ENCODE data around the gene MPRIP. TPM values are rescaled to one million over a fixed set of nuclear protein-coding genes. Genes with fewer than 3 reads are reported as not detected.

The MPRIP gene
- total RNA-seq, 1 experiment from 2014 or later, result 338 TPM

DNA sequence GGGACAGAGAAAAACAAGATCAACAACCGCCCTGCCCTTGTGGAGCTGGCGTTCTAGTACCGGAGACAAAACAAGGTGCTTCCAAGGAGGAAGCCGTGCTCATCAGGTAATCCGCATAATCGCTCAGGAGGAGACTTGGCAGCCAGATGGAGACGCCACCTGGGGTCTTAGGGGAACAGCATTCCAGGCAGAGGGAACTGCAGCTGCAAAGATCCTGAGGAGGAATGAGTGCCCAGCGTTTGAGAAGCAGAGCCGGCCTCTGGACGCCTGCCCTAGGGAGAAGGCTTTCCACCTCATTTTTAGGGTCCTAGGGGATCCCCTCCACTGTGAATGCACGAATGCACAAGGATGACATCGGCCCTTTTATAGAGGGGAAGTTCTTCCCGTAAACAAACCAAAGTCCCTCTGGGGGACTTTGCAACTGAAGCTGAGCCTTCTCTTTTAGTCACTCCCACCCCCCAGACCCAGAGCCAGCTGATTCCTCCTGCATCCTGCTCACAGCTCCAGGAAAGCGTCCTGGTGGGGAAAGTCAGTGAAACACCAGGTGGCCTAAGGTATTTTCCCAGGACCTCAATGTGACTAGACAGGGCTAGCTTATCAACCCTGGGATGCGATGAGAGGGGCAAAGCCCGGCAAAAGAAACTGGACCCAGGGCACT, 13.2 kb upstream of the MPRIP start:
- TSS peak; percentile 68 for BruUV-seq (replicated peaks)
- Mint-ChIP-seq H3K4me3 (ENCODE audit: low read depth, unreplicated experiment) (peak overlapping the region; percentile 32), H3K36me3 (ENCODE audit: insufficient read depth, unreplicated experiment) (peaks cover 32% of the 10 kb centered on the region), H3K9me3 (ENCODE audit: low read depth, unreplicated experiment) (no peaks in the 10 kb centered on the region), H3K27ac (ENCODE audit: unreplicated experiment) (peak overlapping the region; percentile 87), H3K27me3 (ENCODE audit: unreplicated experiment) (no peaks in the 10 kb centered on the region), H3K4me1 (ENCODE audit: low read depth, unreplicated experiment) (peaks cover 58% of the 10 kb centered on the region)
- TF ChIP-seq, protein P1, sequence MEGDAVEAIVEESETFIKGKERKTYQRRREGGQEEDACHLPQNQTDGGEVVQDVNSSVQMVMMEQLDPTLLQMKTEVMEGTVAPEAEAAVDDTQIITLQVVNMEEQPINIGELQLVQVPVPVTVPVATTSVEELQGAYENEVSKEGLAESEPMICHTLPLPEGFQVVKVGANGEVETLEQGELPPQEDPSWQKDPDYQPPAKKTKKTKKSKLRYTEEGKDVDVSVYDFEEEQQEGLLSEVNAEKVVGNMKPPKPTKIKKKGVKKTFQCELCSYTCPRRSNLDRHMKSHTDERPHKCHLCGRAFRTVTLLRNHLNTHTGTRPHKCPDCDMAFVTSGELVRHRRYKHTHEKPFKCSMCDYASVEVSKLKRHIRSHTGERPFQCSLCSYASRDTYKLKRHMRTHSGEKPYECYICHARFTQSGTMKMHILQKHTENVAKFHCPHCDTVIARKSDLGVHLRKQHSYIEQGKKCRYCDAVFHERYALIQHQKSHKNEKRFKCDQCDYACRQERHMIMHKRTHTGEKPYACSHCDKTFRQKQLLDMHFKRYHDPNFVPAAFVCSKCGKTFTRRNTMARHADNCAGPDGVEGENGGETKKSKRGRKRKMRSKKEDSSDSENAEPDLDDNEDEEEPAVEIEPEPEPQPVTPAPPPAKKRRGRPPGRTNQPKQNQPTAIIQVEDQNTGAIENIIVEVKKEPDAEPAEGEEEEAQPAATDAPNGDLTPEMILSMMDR (IDR thresholded peaks at IDR 0.05; ENCODE audit: unreplicated experiment), result no peak
- DNase-seq, result no peak
- intact Hi-C loops (cut with micrococcal nuclease; ENCODE audit: unreplicated experiment), result no loop called here
- CTCF ChIA-PET, result interaction anchor here (0.9 to 1.8 kb wide), 6 partner anchors 11 to 37 kb away, joined by 3 to 8 read pairs (median 4); no protein-coding TSS in a partner anchor

DNA sequence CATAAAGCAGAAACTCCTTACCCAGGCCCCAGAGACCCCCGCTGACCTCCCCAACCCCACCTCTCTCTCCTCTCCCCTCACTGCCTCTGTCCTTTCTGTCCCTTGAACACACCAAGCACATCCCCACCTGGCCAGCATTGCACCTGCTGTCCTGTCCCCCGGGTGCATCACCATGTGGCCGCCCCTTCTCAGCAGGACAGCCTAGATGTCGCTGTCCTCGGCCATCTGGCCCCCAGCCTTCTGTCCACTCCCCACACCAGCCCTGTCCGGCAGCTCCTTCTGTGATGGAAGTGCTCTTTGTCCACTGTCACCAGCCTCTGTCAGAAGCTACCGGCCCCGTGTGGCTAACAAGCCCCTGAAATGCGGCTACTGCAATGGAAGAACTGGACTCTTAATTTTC, 12.3 kb upstream of the MPRIP start:
- CTCF ChIA-PET, result interaction anchor here (0.8 to 1.6 kb wide), 2 partner anchors 11 to 91 kb away, joined by 3 to 4 read pairs; no protein-coding TSS in a partner anchor
- Mint-ChIP-seq H3K36me3 (ENCODE audit: insufficient read depth, unreplicated experiment) (peaks cover 26% of the 10 kb centered on the region), H3K4me3 (ENCODE audit: low read depth, unreplicated experiment) (peak overlapping the region; percentile 32), H3K27ac (ENCODE audit: unreplicated experiment) (peak overlapping the region; percentile 87), H3K4me1 (ENCODE audit: low read depth, unreplicated experiment) (peaks cover 58% of the 10 kb centered on the region), H3K9me3 (ENCODE audit: low read depth, unreplicated experiment) (no peaks in the 10 kb centered on the region), H3K27me3 (ENCODE audit: unreplicated experiment) (no peaks in the 10 kb centered on the region)
- BruUV-seq (replicated peaks), result no TSS peak
- no peak for DNase-seq
- TF ChIP-seq, protein P1 (IDR thresholded peaks at IDR 0.05; ENCODE audit: unreplicated experiment), result no peak
- intact Hi-C loops (cut with micrococcal nuclease; ENCODE audit: unreplicated experiment), result no loop called here

DNA sequence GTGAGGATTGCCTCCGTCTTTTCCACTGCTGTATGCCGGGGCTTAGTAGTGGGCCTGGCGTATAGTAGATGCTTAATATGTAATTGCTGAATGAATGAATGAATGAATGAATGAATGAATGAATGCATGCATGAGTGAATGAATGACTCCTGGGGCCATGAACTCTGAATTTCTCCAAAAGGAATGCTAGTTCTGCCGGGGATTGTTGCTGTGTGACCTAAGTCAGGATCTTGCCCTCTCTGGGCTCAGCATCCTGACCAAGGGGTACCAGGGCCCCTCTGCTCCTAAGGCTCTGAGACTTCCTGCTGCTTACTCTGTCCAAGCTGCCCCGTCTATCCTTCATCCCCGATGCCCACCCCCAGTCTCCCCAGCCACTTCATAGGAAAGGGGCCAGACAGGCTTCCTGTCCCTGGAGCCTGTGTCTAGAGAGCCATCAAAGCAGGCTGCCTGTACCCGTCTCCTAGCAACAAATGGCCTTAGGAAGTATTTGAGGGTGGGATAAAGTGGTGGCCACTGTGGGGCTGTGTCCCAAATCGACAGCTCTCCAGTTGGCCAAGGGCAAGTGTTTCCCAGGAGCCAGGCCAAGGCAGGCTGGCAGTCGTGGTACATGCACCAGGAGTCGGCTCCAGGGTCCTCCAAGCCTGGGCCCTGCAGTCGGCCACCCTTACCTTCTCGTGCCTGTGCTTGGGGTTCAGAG, 11.6 kb upstream of the MPRIP start:
- Mint-ChIP-seq H3K4me1 (ENCODE audit: low read depth, unreplicated experiment) (peaks cover 58% of the 10 kb centered on the region), H3K4me3 (ENCODE audit: low read depth, unreplicated experiment) (no peak overlapping the region), H3K27me3 (ENCODE audit: unreplicated experiment) (no peaks in the 10 kb centered on the region), H3K9me3 (ENCODE audit: low read depth, unreplicated experiment) (no peaks in the 10 kb centered on the region), H3K36me3 (ENCODE audit: insufficient read depth, unreplicated experiment) (peaks cover 26% of the 10 kb centered on the region), H3K27ac (ENCODE audit: unreplicated experiment) (peak overlapping the region; percentile 87)
- CTCF ChIA-PET, result interaction anchor here (0.8 to 1.6 kb wide), 2 partner anchors 10 to 90 kb away, joined by 3 to 4 read pairs; no protein-coding TSS in a partner anchor
- no TSS peak for BruUV-seq (replicated peaks)
- DNase-seq, result no peak
- intact Hi-C loops (cut with micrococcal nuclease; ENCODE audit: unreplicated experiment), result no loop called here
- TF ChIP-seq, protein P1 (IDR thresholded peaks at IDR 0.05; ENCODE audit: unreplicated experiment), result no peak

DNA sequence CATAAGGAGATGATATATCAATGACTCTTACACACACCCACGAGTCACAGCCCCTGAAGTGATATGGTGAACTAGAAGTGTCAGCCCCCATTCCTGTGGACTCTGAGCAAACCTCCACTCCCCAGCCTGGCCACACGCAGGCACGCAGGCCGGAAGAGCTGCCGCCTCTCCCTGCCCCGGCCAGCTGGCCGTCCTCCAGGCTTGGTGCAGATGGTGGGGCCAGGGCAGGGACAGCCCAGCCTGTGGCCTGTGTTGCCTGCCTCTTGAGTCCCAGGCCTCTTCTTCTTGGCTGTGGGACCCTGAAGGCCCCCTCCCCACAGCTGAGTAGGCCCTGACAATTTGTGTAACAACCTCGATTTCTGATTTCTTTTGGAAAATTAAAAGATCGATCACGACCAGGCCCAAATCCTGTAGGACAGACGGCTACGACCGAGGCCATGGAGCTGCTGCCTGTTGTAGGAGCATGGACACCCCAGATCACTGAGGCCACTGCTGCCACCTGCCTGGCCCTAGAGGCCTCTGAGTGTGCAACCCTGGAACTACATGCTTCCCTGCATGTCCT, 10.0 kb upstream of the MPRIP start:
- intact Hi-C loops (cut with micrococcal nuclease; ENCODE audit: unreplicated experiment), result no loop called here
- Mint-ChIP-seq H3K27ac (ENCODE audit: unreplicated experiment) (peak overlapping the region; percentile 89), H3K4me3 (ENCODE audit: low read depth, unreplicated experiment) (peak overlapping the region; percentile 14), H3K36me3 (ENCODE audit: insufficient read depth, unreplicated experiment) (peaks cover 26% of the 10 kb centered on the region), H3K9me3 (ENCODE audit: low read depth, unreplicated experiment) (no peaks in the 10 kb centered on the region), H3K27me3 (ENCODE audit: unreplicated experiment) (no peaks in the 10 kb centered on the region), H3K4me1 (ENCODE audit: low read depth, unreplicated experiment) (peaks cover 51% of the 10 kb centered on the region)
- TF ChIP-seq, protein P1 (IDR thresholded peaks at IDR 0.05; ENCODE audit: unreplicated experiment), result no peak
- BruUV-seq (replicated peaks), result no TSS peak
- CTCF ChIA-PET, result interaction anchor here (0.7 to 1.3 kb wide), 3 partner anchors 9 to 67 kb away, joined by 3 to 4 read pairs (median 3); no protein-coding TSS in a partner anchor
- DNase-seq, result peak; percentile 73

Data from Calu3 (cell line).